H9 (cell line): ENCODE results near the gene MTTP. TPM values are rescaled to one million over a fixed set of nuclear protein-coding genes. Genes with fewer than 3 reads are reported as not detected.

Source experiments
- DNase-seq: peaks from one replicate; pipeline ENCODE4 v3.0.0-alpha.2; 2017
- H2AFZ ChIP-seq: one replicate; pipeline ENCODE4 v1.6.1; 2013; ENCODE audit warnings: mild to moderate bottlenecking, low read length, control low read depth, moderate library complexity
- H2AK5ac ChIP-seq: 2 replicates; pipeline ENCODE4 v1.6.1; 2013; ENCODE audit warnings: low read length, control low read depth, mixed read lengths; ENCODE audit not compliant: insufficient read length
- H2BK120ac ChIP-seq: one replicate; pipeline ENCODE4 v1.6.1; 2013; ENCODE audit warnings: low read depth, mild to moderate bottlenecking, low read length, control low read depth, inconsistent platforms; ENCODE audit not compliant: poor library complexity, severe bottlenecking
- H2BK12ac ChIP-seq: 2 replicates; pipeline ENCODE4 v1.6.1; 2013; ENCODE audit warnings: low read length, control low read depth, mixed read lengths, low read depth; ENCODE audit not compliant: insufficient read length
- H2BK15ac ChIP-seq: 2 replicates; pipeline ENCODE4 v1.6.1; 2013; ENCODE audit warnings: low read depth, low read length, control low read depth
- H2BK20ac ChIP-seq: one replicate; pipeline ENCODE4 v1.6.1; 2013; ENCODE audit warnings: low read depth, mild to moderate bottlenecking, low read length, control low read depth, inconsistent platforms; ENCODE audit not compliant: poor library complexity, severe bottlenecking
- H2BK5ac ChIP-seq: 2 replicates; pipeline ENCODE4 v1.6.1; 2013; ENCODE audit warnings: low read length, control low read depth, mixed read lengths; ENCODE audit not compliant: insufficient read length
- H3K14ac ChIP-seq: 2 replicates; pipeline ENCODE4 v1.6.1; 2013; ENCODE audit warnings: low read length, control low read depth; ENCODE audit not compliant: insufficient read depth
- H3K18ac ChIP-seq: 2 replicates; pipeline ENCODE4 v1.6.1; 2013; ENCODE audit warnings: low read depth, mild to moderate bottlenecking, mixed read lengths, low read length, control low read depth; ENCODE audit not compliant: insufficient read length
- H3K23ac ChIP-seq: 2 replicates; pipeline ENCODE4 v1.6.1; 2013; ENCODE audit warnings: low read length, control low read depth, mixed read lengths, low read depth; ENCODE audit not compliant: insufficient read length
- H3K23me2 ChIP-seq: 2 replicates; pipeline ENCODE4 v1.6.1; 2013; ENCODE audit warnings: low read depth, mild to moderate bottlenecking, mixed read lengths, low read length, control low read depth; ENCODE audit not compliant: insufficient read length, poor library complexity, severe bottlenecking
- H3K27ac ChIP-seq: 2 replicates; pipeline ENCODE4 v1.5.1; 2013; ENCODE audit warnings: low read length, control low read depth, mixed read lengths, low read depth; ENCODE audit not compliant: insufficient read length
- H3K27me3 ChIP-seq: 2 replicates; pipeline ENCODE4 v1.6.1; 2013; ENCODE audit warnings: low read length, control low read depth, inconsistent platforms; ENCODE audit not compliant: insufficient read depth
- H3K4ac ChIP-seq: 2 replicates; pipeline ENCODE4 v1.6.1; 2013; ENCODE audit warnings: low read depth, mild to moderate bottlenecking, control low read depth, inconsistent platforms, low read length, moderate library complexity
- H3K4me1 ChIP-seq: 2 replicates; pipeline ENCODE4 v1.6.1; 2013; ENCODE audit warnings: low read length, control low read depth, inconsistent platforms; ENCODE audit not compliant: insufficient read depth
- H3K4me2 ChIP-seq: 2 replicates; pipeline ENCODE4 v1.6.1; 2013; ENCODE audit warnings: low read length, control low read depth, mixed read lengths; ENCODE audit not compliant: insufficient read length, insufficient read depth
- H3K56ac ChIP-seq: 2 replicates; pipeline ENCODE4 v1.6.1; 2013; ENCODE audit warnings: low read depth, mild to moderate bottlenecking, mixed read lengths, low read length, control low read depth; ENCODE audit not compliant: insufficient read length
- H3K79me1 ChIP-seq: 2 replicates; pipeline ENCODE4 v1.6.1; 2013; ENCODE audit warnings: low read depth, mild to moderate bottlenecking, moderate library complexity, low read length, control low read depth, inconsistent platforms; ENCODE audit not compliant: insufficient read depth, poor library complexity, severe bottlenecking
- H3K79me2 ChIP-seq: 2 replicates; pipeline ENCODE4 v1.6.1; 2013; ENCODE audit warnings: low read length, control low read depth, inconsistent platforms; ENCODE audit not compliant: insufficient read depth
- H3K9ac ChIP-seq: 2 replicates; pipeline ENCODE4 v1.6.1; 2013; ENCODE audit warnings: low read length, control low read depth, mixed read lengths; ENCODE audit not compliant: insufficient read length; ENCODE audit errors: extremely low read depth
- H3K9me3 ChIP-seq: one replicate; pipeline ENCODE4 v1.6.1; 2013; ENCODE audit warnings: low read depth, low read length, inconsistent platforms; ENCODE audit not compliant: control insufficient read depth
- H3T11ph ChIP-seq: one replicate; pipeline ENCODE4 v1.6.1; 2013; ENCODE audit warnings: mild to moderate bottlenecking, low read length, control low read depth, inconsistent platforms
- H4K20me1 ChIP-seq: one replicate; pipeline ENCODE4 v1.6.1; 2013; ENCODE audit not compliant: control insufficient read depth, insufficient read length, insufficient read depth
- H4K5ac ChIP-seq: 2 replicates; pipeline ENCODE4 v1.6.1; 2013; ENCODE audit warnings: low read depth, mild to moderate bottlenecking, mixed read lengths, low read length, control low read depth; ENCODE audit not compliant: insufficient read length
- H4K8ac ChIP-seq: replicated peaks from 2 replicates; pipeline ENCODE4 v1.6.1; 2013; ENCODE audit warnings: low read length, control low read depth, mixed read lengths, low read depth; ENCODE audit not compliant: insufficient read length
- H4K91ac ChIP-seq: 2 replicates; pipeline ENCODE4 v1.6.1; 2013; ENCODE audit warnings: low read depth, mild to moderate bottlenecking, moderate library complexity, mixed read lengths, low read length, control low read depth; ENCODE audit not compliant: insufficient read length
- H3K27ac Mint-ChIP-seq, 3 experiments: 2 replicates in 2 of 3; 3 replicates in 1 of 3; pipeline ENCODE4 v1.8.0; 2020 to 2021; ENCODE audit warnings: mixed read lengths in 3 of 3, mild to moderate bottlenecking in 1 of 3, moderate library complexity in 1 of 3
- H3K27me3 Mint-ChIP-seq: 2 replicates; pipeline ENCODE4 v1.8.0; 2021; ENCODE audit warnings: low read depth, mild to moderate bottlenecking, moderate library complexity, mixed read lengths
- H3K36me3 Mint-ChIP-seq, 3 experiments: 2 replicates in 2 of 3; 3 replicates in 1 of 3; pipeline ENCODE4 v1.8.0; 2020 to 2021; ENCODE audit warnings: low read depth in 3 of 3, mixed read lengths in 3 of 3; ENCODE audit not compliant: insufficient read depth in 1 of 3
- H3K4me1 Mint-ChIP-seq, 2 experiments: 2 replicates each; pipeline ENCODE4 v1.8.0; 2020; ENCODE audit warnings: mixed read lengths in 2 of 2
- H3K4me3 Mint-ChIP-seq, 2 experiments: 2 replicates in 1 of 2; 3 replicates in 1 of 2; pipeline ENCODE4 v1.8.0; 2020 to 2021; ENCODE audit warnings: mild to moderate bottlenecking in 2 of 2, mixed read lengths in 2 of 2, moderate library complexity in 1 of 2
- H3K9me3 Mint-ChIP-seq, 2 experiments: 2 replicates in 1 of 2; 3 replicates in 1 of 2; pipeline ENCODE4 v1.8.0; 2020; ENCODE audit warnings: mild to moderate bottlenecking in 2 of 2, mixed read lengths in 2 of 2, moderate library complexity in 1 of 2
- WGBS: extraction: QIAGEN DNeasy Blood & Tissue Kit; methylation state at CpG from one replicate; pipeline ENCODE4 v1.1.7; 2013; ENCODE audit warnings: missing lambda C conversion rate, low lambda C conversion rate, mixed read lengths; ENCODE audit not compliant: insufficient read length; ENCODE audit errors: extremely low coverage; 5-methylcytosine and 5-hydroxymethylcytosine counted together
- total RNA-seq: library from RNA; stranded (reverse); gene quantifications from 2 replicates; pipeline ENCODE4 v1.2.1, GENCODE V29; 2021
- TF ChIP-seq, protein P1 (sequence below): fragments of 200-600 bp; sonication (generic); conservative IDR thresholded peaks from 3 replicates; pipeline ENCODE4 v1.8.0; 2021; ENCODE audit warnings: antibody characterized with exemption, mild to moderate bottlenecking

Gene MTTP
- total RNA-seq, 1 experiment from 2014 or later = 0.46 TPM

DNA sequence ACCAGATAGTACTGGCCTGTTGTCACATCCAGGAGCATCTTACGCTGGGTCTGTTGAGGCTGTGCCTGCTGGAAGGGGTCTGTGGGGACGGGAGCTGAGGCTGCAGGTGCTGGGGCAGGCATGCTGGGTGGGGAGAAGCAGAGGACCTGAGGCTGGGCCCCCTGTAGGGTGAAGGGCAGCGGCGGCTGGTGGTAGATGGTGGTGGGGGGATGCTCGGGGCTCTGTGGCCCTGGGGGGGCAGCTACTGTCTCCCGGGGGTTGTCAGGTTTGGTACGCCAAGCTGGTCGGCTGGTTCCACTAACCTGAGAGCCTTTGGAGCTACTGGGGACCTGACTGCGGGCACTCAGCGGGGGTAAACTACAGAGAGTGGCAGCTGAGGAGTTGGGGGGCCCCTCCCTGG lies 75.2 kb downstream of the MTTP start:
- no peak overlapping the region for H2BK20ac ChIP-seq
- H4K20me1 ChIP-seq = no peaks in the 10 kb centered on the region
- H3K4me1 Mint-ChIP-seq = peaks cover 9 to 22% of the 10 kb centered on the region in 2 experiments
- no peak overlapping the region for H2BK12ac ChIP-seq
- no peak overlapping the region for H3K18ac ChIP-seq
- H3K27me3 Mint-ChIP-seq = peaks cover 61% of the 10 kb centered on the region
- TF ChIP-seq, protein P1, sequence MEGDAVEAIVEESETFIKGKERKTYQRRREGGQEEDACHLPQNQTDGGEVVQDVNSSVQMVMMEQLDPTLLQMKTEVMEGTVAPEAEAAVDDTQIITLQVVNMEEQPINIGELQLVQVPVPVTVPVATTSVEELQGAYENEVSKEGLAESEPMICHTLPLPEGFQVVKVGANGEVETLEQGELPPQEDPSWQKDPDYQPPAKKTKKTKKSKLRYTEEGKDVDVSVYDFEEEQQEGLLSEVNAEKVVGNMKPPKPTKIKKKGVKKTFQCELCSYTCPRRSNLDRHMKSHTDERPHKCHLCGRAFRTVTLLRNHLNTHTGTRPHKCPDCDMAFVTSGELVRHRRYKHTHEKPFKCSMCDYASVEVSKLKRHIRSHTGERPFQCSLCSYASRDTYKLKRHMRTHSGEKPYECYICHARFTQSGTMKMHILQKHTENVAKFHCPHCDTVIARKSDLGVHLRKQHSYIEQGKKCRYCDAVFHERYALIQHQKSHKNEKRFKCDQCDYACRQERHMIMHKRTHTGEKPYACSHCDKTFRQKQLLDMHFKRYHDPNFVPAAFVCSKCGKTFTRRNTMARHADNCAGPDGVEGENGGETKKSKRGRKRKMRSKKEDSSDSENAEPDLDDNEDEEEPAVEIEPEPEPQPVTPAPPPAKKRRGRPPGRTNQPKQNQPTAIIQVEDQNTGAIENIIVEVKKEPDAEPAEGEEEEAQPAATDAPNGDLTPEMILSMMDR = no peak
- no peak overlapping the region for H2BK5ac ChIP-seq
- no peak overlapping the region for H3K4me3 Mint-ChIP-seq
- no peaks in the 10 kb centered on the region for H3K9me3 ChIP-seq
- no peak overlapping the region for H3K27ac ChIP-seq
- H3K9me3 Mint-ChIP-seq = no peaks in the 10 kb centered on the region
- H2BK15ac ChIP-seq = no peak overlapping the region
- H4K5ac ChIP-seq = no peak overlapping the region
- H3K4me1 ChIP-seq = peaks cover 5% of the 10 kb centered on the region; the same call in 1 of the 2 replicates
- no CpG with 5 or more reads among the region's 10 CpGs for WGBS
- no peaks in the 10 kb centered on the region for H3K23me2 ChIP-seq
- no peaks in the 10 kb centered on the region for H3K79me1 ChIP-seq
- no peak overlapping the region for H3K56ac ChIP-seq
- H4K8ac ChIP-seq = no peak overlapping the region
- H3K9ac ChIP-seq = no peak overlapping the region
- no peak overlapping the region for H2BK120ac ChIP-seq
- H3K4me2 ChIP-seq = no peak overlapping the region
- H3K23ac ChIP-seq = no peak overlapping the region
- peaks cover 3% of the 10 kb centered on the region; the same call in 1 of the 2 replicates for H3K27me3 ChIP-seq
- H3K36me3 Mint-ChIP-seq = no peaks in the 10 kb centered on the region
- no peak overlapping the region for H2AK5ac ChIP-seq
- H3K14ac ChIP-seq = no peak overlapping the region
- H3K79me2 ChIP-seq = no peaks in the 10 kb centered on the region
- H4K91ac ChIP-seq = no peak overlapping the region
- H2AFZ ChIP-seq = no peak overlapping the region
- H3T11ph ChIP-seq = no peak overlapping the region
- no peak for DNase-seq
- H3K27ac Mint-ChIP-seq = no peak overlapping the region
- no peak overlapping the region for H3K4ac ChIP-seq
